HG02678 (cell line): ENCODE data around the gene PLCB4.

Experiments
- ATAC-seq: cut with Tn5 transposase; IDR thresholded peaks from one replicate; pipeline ENCODE4 v1.9.1; 2021; ENCODE audit warnings: mild to moderate bottlenecking, moderate library complexity; ENCODE audit not compliant: unreplicated experiment

Gene PLCB4

DNA sequence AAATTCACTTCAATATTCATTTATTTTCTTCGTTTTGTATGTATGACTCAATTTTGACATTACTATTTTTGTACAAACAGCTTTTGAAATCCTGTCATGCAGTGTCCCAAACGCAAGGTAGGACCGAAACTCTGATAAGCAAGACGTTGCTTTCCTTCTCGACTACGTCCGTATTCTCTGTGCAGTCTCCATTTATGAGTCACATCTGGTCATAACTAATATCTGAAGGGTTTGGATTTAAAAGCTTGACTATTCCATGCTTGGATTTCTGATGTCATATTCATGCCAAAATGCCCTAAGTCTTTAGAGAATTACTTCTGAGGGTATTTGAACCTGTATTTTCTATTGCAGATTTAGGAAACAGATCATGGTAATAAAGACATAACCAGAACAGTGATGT, 407.8 kb downstream of the PLCB4 start:
- no peak for ATAC-seq

DNA sequence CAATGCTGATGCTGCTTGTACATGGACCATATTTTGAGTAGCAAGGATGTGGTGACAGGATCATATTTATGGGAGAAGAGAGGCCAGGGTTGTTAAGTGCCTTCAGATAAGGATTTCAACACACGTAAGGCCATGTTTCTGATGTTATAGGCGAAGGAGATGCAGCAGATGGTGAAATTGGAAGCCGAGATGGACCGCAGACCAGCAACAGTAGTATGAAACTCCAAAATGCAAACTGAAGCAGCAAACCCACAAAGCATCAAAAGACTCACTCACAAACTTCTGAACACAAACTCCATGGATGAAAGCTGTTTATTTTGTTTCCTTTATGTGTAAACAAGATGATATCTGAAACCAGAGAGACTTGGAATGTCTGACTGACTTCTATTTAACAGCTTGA, 409.9 kb downstream of the PLCB4 start:
- no peak for ATAC-seq

DNA sequence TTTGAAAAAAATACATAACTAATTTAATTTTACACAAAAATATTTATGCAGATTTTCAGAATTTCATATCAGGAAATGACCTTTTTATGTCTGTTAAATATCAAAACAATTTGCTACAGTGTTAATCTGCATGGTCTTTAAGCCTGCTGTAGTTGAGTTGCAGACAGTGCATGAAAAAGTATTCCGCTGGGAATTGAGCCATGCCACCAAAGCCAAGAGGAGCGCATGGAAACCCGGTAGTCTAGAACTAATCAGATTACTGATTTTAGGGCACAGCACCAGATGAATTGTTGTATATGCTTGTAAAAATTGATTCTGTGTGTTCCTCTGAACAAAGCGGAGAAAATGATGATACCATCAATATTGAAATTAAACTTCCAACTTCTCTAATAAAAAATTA, 411.2 kb downstream of the PLCB4 start:
- no peak for ATAC-seq

- ATAC-seq, result no peak
Measured at GRCh38 chr20:9482180-9482579, 413.3 kb downstream of the PLCB4 start.

DNA sequence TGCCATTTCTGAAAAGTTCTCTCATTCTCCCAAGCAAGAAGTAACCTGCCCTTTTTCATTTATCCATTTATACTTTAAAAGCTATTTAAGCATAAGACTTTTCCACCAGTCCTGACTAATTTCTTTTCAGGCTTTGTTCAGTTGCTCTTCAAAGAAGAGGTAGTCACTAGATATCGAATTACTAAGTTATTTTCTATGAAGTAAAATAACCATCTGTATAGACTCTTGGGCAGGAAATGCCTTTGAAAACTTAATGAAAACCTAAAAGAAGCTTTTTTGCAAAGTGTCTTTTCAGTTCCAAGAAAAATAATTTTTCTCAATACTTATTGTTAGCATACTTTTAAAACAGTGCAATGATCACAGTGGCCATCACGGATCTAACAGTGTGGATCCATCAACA, 414.2 kb downstream of the PLCB4 start:
- no peak for ATAC-seq

GRCh38 chr20:9485614-9486340, 416.9 kb downstream of the PLCB4 start:
- no peak for ATAC-seq

DNA sequence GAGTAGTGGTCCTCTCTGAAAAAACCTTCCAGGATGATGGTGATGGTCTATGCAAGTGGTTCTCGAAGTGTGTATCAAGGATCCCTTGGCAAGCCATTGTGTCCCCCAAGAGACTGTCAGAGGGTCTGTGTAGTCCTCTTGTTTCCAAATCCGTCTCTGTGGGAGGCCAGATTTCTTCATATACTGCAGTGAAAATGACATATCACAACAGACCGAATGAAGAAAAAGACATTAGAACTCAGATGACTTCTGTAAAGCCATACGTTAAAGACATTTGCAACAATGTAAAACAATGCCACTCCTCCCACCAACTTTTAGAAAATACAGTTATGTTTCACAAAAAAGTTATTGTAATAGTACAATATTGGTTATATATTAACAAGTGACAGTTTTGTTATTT, 418.3 kb downstream of the PLCB4 start:
- no peak for ATAC-seq

DNA sequence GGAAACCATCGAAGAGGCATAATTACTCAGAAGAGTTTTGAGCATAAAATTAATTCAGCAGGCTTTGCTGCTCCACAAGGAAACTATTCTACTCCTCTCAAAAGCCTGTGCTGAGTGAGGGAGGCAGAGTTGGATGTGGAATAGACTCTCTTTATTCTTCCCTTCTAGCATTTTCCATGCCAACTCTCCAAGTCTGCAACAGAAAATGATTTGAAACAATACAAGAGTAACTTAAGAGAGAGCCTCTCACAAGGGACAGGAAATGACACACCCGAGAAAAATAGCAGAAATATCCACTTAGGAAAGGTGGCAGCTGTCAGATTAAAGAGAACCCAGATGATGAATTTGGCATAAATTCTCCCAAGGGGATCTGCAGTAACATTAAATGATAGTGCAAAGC, 419.2 kb downstream of the PLCB4 start:
- no peak for ATAC-seq

DNA sequence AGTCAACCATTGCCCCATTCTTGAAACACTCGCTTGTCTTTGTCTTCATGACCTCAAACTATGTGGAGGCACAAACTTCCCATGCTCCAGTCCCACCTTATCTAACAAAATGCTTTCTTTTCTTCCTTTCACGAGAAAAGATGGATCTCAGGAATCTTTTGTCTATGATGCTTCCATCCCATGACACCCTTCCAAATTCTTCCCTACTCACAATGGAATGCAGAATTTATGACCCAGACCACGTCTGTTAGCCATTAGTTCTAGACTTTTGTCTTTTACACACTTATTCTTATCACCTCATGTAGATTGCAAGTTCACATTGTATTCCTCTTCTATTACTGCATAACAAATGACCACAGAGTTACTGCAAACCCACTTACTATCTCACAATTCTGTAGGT, 421.3 kb downstream of the PLCB4 start:
- ATAC-seq, result no peak

DNA sequence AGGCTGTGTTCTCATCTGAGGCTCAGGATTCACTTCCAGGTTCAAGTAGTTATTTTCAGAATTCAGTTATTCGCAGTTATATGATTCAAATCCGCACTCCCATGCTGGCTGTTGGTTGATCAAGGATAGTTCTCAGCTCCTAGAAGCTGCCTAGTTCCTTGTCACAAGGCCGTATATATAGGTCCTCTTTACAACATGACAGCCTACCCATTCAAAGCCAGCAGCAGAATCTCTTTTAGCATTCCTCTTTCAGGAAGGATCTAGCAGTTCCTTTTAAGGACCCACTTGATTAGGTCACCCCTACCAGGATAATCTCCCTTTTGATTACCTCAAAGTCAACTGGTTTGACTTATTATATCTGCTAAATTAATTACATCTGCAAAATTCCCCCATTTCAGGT, 421.7 kb downstream of the PLCB4 start:
- no peak for ATAC-seq

- no peak for ATAC-seq
Measured at GRCh38 chr20:9491324-9491723, 422.4 kb downstream of the PLCB4 start.

DNA sequence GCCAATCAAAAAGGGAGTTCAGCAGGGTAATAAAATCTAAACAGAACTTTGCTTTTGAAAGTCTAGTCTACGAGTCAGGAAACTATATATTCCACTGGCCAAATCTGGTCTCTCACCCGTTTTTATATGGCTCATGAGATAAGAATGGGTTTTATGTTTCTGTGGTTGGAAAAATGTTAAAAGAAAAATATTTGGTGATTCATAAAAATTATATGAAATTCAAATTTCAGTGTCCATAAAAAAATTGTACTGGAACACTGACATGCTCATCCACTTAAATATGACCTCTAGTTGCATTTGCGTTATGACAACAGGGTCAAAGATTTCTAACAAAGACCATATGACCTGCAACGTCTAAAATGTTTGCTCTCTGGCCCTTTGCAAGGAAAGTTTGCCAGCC, 423.2 kb downstream of the PLCB4 start:
- ATAC-seq, result no peak

DNA sequence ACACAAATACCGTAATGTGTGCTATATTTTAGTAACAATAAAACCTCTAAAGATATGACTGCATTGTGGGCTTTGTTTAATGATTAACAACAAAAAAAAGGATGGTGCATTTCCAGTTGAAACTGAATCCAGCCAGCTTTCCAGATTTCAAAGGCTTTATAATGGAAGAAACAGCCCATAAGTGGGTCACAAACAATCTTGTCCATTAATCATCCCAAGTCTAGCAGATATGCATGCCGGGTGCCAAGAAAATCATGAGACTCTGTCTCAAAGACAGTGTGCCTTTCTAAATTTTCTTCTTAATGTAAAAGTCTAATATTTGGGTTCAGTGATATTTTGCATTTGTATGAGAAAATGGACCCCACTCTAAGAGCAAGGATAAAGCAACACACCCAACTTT, 424.9 kb downstream of the PLCB4 start:
- ATAC-seq, result no peak

DNA sequence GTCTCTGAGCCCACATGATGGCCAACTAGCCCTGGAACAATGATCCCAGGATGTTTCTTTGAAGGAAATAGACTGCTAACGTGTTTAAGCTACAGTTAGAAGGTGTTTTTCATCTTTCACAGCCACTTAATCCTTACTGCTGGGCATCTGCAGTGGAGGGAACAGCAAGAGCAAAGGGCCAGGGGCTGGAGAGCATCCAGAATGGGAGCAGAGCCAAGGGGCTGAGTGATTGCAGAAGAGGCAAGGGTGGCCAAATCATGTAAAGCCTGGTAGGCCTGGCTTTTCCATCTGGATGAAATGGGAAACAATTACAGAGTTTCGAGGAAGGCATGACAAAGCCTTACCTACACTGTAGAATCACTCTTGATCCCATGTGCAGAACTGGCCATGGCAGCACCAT, 426.8 kb downstream of the PLCB4 start:
- ATAC-seq, result no peak

DNA sequence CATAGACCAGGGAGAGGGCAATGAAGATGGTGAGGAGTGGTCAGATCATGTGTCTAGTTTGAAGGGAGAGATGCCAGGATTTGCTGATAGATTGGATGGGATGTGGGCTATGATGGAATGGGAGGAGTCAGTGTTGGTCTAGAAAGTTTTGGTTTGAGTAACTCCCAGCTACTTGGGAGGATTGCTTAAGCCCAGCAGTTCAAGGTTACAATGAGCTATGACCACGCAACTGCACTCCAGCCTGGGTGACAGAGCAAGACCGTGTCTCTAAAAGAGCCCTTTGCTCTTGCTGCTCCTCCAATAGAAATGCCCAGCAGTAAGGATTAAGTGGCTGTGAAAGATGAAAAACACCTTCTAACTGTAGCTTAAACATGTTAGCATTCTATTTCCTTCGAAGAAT, 427.3 kb downstream of the PLCB4 start:
- ATAC-seq, result no peak

- no peak for ATAC-seq
Measured at GRCh38 chr20:9498322-9498721, 429.4 kb downstream of the PLCB4 start.

GRCh38 chr20:9499126-9499899, 430.4 kb downstream of the PLCB4 start:
- no peak for ATAC-seq

DNA sequence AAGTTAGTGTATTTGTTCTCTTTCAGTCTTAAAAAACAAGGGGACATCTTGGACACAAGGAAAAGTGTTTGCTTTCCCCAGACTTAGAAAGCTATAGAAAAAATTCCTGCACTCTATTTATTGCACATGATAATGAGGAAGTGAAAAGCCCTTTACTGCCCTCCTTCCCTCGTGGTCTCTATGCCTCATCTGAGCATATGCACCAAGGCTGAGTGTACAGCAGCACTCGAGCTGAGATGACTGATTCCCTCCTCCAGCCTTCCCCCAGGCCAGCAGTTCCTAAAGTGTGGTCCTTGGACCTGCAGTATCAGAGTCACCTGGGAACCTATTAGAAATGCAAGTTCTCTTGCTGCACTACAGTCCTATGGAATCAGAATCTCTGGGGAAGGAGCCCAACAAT, 431.2 kb downstream of the PLCB4 start:
- no peak for ATAC-seq

GRCh38 chr20:9501473-9501872, 432.6 kb downstream of the PLCB4 start:
- ATAC-seq, result no peak

- no peak for ATAC-seq
Measured at GRCh38 chr20:9503526-9504245, 434.8 kb downstream of the PLCB4 start.

DNA sequence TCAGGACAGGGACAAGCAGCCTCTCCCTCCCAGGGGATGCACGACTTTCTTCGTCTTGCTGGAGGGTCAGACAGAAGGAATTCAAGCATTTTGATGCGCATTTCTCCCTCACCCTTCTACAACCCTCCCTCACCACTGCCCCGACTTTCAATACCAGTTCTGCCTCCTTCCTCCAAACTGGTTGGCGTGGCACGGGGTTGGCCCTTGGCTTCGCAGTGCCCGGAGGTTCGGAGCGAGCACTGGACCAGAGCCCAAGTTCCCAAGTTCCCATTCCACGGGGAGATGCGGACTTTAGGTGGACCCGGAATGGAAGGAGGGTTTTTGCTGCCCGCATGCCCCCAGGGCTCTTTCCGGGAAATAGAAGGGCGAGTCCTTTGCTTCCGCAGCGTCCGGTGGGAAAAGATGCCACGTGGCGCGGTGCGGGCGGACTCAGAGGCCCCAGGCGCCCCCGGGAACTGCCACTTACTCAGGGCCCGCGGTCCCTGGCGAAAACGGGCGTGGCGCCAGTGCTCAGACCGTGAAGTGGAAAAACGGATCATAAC, 437.5 kb downstream of the PLCB4 start:
- ATAC-seq, result no peak

DNA sequence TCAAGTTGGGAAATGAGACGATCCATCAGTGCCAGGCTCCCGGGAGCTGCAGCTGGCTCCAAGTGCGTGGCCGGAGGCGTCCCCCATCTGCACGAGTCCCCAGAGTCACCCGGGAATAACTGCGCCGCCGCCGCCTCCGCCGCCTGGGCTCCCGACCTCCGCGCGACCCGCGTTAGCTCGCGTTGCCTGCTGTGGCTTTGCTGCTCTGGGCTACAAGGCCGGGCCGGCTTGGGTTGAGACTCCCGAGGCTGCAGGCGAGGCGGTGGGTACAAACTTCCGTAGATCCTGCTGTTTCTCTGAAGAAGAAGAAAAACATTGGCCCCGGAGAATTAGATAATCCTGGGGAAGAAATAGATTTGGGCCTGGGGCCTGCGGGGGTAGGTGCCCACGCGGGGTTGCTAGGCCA, 438.1 kb downstream of the PLCB4 start:
- ATAC-seq, result no peak
